Ishikawa (cell line): ENCODE results near the gene PCDHB12.
"Not testable (repeated sequence)": the region's sequence is repeated elsewhere in the genome, so short reads cannot be mapped to it uniquely, and the experiment has no call there.

Experiments used
- CEBPB ChIP-seq: IDR thresholded peaks from 2 replicates; pipeline ENCODE4 v1.6.1; 2012
- CREB1 ChIP-seq: IDR thresholded peaks from 2 replicates; pipeline ENCODE4 v1.6.1; 2012; ENCODE audit warnings: low read depth
- EGR1 ChIP-seq: IDR thresholded peaks from 2 replicates; pipeline ENCODE4 v1.6.1; 2012
- EP300 ChIP-seq: IDR thresholded peaks from 2 replicates; pipeline ENCODE4 v1.6.1; 2012; ENCODE audit warnings: borderline replicate concordance
- FOXM1 ChIP-seq: IDR thresholded peaks from 2 replicates; pipeline ENCODE4 v1.6.1; 2012; ENCODE audit warnings: low read depth, borderline replicate concordance
- MAX ChIP-seq: IDR thresholded peaks from 2 replicates; pipeline ENCODE4 v1.6.1; 2012
- NFIC ChIP-seq: IDR thresholded peaks from 2 replicates; pipeline ENCODE4 v1.6.1; 2012
- RAD21 ChIP-seq: IDR thresholded peaks from 2 replicates; pipeline ENCODE4 v1.6.1; 2012; ENCODE audit warnings: low read depth
- TAF1 ChIP-seq: IDR thresholded peaks from 2 replicates; pipeline ENCODE4 v1.6.1; 2012; ENCODE audit warnings: low read depth, mild to moderate bottlenecking
- TCF12 ChIP-seq: IDR thresholded peaks from 2 replicates; pipeline ENCODE4 v1.6.1; 2012; ENCODE audit warnings: low read depth
- TEAD4 ChIP-seq: IDR thresholded peaks from 2 replicates; pipeline ENCODE4 v1.6.1; 2012
- YY1 ChIP-seq: IDR thresholded peaks from 2 replicates; pipeline ENCODE4 v1.6.1; 2012; ENCODE audit warnings: low read depth
- ZBTB7A ChIP-seq: IDR thresholded peaks from 2 replicates; pipeline ENCODE4 v1.6.1; 2012; ENCODE audit warnings: low read depth
- TF ChIP-seq, protein P1 (sequence below): IDR thresholded peaks from 2 replicates; pipeline ENCODE4 v1.6.1; 2012; ENCODE audit warnings: low read depth, mild to moderate bottlenecking
- TF ChIP-seq, protein P2 (sequence below): IDR thresholded peaks from 2 replicates; pipeline ENCODE4 v1.6.1; 2012

PCDHB12 gene

DNA sequence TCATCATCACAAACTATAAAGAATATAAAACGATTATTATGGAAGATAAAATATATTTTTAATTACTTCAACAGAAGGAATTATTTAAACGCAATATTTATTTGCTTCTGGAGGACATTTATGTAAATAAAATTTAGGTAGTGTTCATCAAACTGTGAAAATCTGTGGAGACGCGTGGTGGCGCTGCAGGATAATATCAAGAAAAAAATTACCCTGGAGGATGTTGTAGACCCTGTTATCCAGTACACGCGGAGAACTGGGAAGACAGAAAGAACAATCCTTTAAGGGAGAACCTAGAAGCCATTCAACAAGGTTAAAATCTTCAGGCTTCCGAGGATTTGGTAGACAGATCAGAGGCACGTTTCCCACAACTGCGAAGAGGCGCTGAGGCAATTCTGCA, at the start of gene PCDHB12:
PCDHB12 (plus strand) TSS at position 242 of the 400 bp plus-strand sequence. CDS start 189 bp downstream, outside the sequence.
- TF ChIP-seq RAD21 (no peak), MAX (no peak), YY1 (no peak), EP300 (no peak), EGR1 (no peak), ZBTB7A (no peak), TEAD4 (no peak), CREB1 (no peak), CEBPB (no peak), TCF12 (no peak), FOXM1 (no peak), NFIC (no peak), TAF1 (no peak)
- TF ChIP-seq, protein P1, sequence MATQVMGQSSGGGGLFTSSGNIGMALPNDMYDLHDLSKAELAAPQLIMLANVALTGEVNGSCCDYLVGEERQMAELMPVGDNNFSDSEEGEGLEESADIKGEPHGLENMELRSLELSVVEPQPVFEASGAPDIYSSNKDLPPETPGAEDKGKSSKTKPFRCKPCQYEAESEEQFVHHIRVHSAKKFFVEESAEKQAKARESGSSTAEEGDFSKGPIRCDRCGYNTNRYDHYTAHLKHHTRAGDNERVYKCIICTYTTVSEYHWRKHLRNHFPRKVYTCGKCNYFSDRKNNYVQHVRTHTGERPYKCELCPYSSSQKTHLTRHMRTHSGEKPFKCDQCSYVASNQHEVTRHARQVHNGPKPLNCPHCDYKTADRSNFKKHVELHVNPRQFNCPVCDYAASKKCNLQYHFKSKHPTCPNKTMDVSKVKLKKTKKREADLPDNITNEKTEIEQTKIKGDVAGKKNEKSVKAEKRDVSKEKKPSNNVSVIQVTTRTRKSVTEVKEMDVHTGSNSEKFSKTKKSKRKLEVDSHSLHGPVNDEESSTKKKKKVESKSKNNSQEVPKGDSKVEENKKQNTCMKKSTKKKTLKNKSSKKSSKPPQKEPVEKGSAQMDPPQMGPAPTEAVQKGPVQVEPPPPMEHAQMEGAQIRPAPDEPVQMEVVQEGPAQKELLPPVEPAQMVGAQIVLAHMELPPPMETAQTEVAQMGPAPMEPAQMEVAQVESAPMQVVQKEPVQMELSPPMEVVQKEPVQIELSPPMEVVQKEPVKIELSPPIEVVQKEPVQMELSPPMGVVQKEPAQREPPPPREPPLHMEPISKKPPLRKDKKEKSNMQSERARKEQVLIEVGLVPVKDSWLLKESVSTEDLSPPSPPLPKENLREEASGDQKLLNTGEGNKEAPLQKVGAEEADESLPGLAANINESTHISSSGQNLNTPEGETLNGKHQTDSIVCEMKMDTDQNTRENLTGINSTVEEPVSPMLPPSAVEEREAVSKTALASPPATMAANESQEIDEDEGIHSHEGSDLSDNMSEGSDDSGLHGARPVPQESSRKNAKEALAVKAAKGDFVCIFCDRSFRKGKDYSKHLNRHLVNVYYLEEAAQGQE, result no peak
- TF ChIP-seq, protein P2, sequence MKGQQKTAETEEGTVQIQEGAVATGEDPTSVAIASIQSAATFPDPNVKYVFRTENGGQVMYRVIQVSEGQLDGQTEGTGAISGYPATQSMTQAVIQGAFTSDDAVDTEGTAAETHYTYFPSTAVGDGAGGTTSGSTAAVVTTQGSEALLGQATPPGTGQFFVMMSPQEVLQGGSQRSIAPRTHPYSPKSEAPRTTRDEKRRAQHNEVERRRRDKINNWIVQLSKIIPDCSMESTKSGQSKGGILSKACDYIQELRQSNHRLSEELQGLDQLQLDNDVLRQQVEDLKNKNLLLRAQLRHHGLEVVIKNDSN, result no peak

- TF ChIP-seq TAF1 (no peak), RAD21 (peak; percentile 42), TCF12 (no peak), CEBPB (no peak)
Measured at GRCh38 chr5:141172381-141173204, 35.9 kb upstream of the PCDHB12 start, which contains the start of gene PCDHB7. Gene PCDHB7 (plus strand): TSS chr5:141172644. CDS start chr5:141172836, 192 bp downstream.

GRCh38 chr5:141175933-141176332, 32.6 kb upstream of the PCDHB12 start:
- TF ChIP-seq YY1 (no peak), ZBTB7A (no peak), NFIC (no peak), EP300 (no peak), FOXM1 (no peak), CREB1 (no peak)

- TF ChIP-seq, protein P1, result not testable (repeated sequence)
- not testable (repeated sequence) for TF ChIP-seq FOXM1, MAX
Measured at GRCh38 chr5:141177577-141178191, 30.8 kb upstream of the PCDHB12 start, which contains the start of gene PCDHB8. Gene PCDHB8 (plus strand): TSS chr5:141177790. CDS start chr5:141178035, 245 bp downstream.

DNA sequence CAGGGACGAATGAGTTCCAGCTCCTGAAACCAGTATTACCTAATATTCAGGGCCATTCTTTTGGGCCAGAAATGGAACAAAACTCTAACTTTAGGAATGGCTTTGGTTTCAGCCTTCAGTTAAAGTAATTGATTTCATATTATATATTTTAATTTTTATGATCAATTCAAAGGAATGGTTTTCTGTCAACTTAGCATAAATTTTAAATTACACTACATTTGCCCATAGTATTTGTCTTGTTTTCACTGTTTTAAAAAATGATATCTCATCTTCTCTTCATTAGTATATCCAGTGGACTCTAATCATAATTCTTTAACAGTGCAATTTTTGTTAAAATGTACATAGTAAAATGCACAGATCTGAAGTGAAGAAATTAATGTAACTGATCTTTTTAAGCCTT, 28.2 kb upstream of the PCDHB12 start:
- TF ChIP-seq NFIC (no peak), TEAD4 (no peak), MAX (no peak), CREB1 (no peak), ZBTB7A (no peak), YY1 (no peak), RAD21 (no peak), CEBPB (no peak), FOXM1 (no peak), EP300 (no peak)
- TF ChIP-seq, protein P2, result no peak

GRCh38 chr5:141182248-141182647, 26.3 kb upstream of the PCDHB12 start, which contains the start of gene PCDHB16:
Gene PCDHB16 (plus strand): TSS chr5:141182387. CDS start chr5:141182560, 173 bp downstream.
- no peak for TF ChIP-seq CREB1
- peak; percentile 31; the same call in 1 of the 2 replicates for TF ChIP-seq RAD21
